SK-N-SH (cell line): ENCODE data around the gene YWHAH. TPM values are rescaled to one million over a fixed set of nuclear protein-coding genes. Genes with fewer than 3 reads are reported as not detected.

Source experiments
- CTCF ChIA-PET: fragments of 300-600, 350-600 bp; formaldehyde crosslinking; extraction: SDS; loops from one replicate; lab custom pipeline; 2021; lab: Yijun Ruan, JAX
- POLR2A ChIA-PET: fragments of 350-600 bp; sonication (Branson Sonifier 250); formaldehyde crosslinking; extraction: SDS; loops from one replicate; lab custom pipeline; 2020; ENCODE audit warnings: antibody characterized with exemption, inconsistent platforms; lab: Yijun Ruan, JAX
- DNase-seq: peaks from one replicate; pipeline ENCODE4 v3.0.0; 2012
- H2AFZ ChIP-seq: fragments of 200-600 bp; sonication (generic); 2 replicates; pipeline ENCODE4 v1.8.1; 2016; ENCODE audit warnings: antibody characterized with exemption, mild to moderate bottlenecking, low read depth
- H3F3A ChIP-seq: fragments of 200-600 bp; sonication (generic); replicated peaks from 2 replicates; pipeline ENCODE3; 2016; ENCODE audit warnings: antibody characterized with exemption, mild to moderate bottlenecking; ENCODE audit not compliant: insufficient read depth
- H3K27ac ChIP-seq, 2 experiments: fragments of 200-500 bp in 1 of 2; fragments of 200-600 bp in 1 of 2; sonication (Bioruptor generic) in 1 of 2; sonication (generic), shearing (Covaris generic) in 1 of 2; 2 replicates each; pipeline versions ENCODE4 v1.5.1 to v1.6.1; 2014 to 2016; ENCODE audit warnings: low read depth in 2 of 2, inconsistent platforms in 1 of 2, low read length in 1 of 2, mild to moderate bottlenecking in 1 of 2, mixed read lengths in 1 of 2
- H3K27me3 ChIP-seq: fragments of 200-600 bp; sonication (generic), shearing (Covaris generic); 2 replicates; pipeline ENCODE4 v1.6.1; 2016; ENCODE audit warnings: mixed run types; ENCODE audit not compliant: insufficient read depth
- H3K36me3 ChIP-seq, 2 experiments: fragments of 200-500 bp in 1 of 2; fragments of 200-600 bp in 1 of 2; sonication (Bioruptor generic) in 1 of 2; sonication (generic) in 1 of 2; replicated peaks in 1 of 2; 2 replicates each; pipeline versions ENCODE3 to v1.5.1; 2014 to 2016; ENCODE audit warnings: low read length in 1 of 2, mild to moderate bottlenecking in 1 of 2; ENCODE audit not compliant: insufficient read depth in 2 of 2, control insufficient read depth in 1 of 2
- H3K4me1 ChIP-seq, 2 experiments: fragments of 200-500 bp in 1 of 2; fragments of 200-600 bp in 1 of 2; sonication (Bioruptor generic) in 1 of 2; sonication (generic), shearing (Covaris generic) in 1 of 2; 2 replicates each; pipeline versions ENCODE4 v1.5.1 to v1.6.1; 2014 to 2016; ENCODE audit warnings: low read depth in 1 of 2, low read length in 1 of 2, mixed run types in 1 of 2; ENCODE audit not compliant: insufficient read depth in 2 of 2, control insufficient read depth in 1 of 2
- H3K4me2 ChIP-seq: fragments of 200-600 bp; sonication (generic), shearing (Covaris generic); 2 replicates; pipeline ENCODE4 v1.6.1; 2017; ENCODE audit warnings: mixed run types
- H3K4me3 ChIP-seq, 2 experiments: fragments of 200-500 bp in 1 of 2; fragments of 200-600 bp in 1 of 2; sonication (Bioruptor generic) in 1 of 2; sonication (generic), shearing (Covaris generic) in 1 of 2; 2 replicates each; pipeline versions ENCODE4 v1.5.1 to v1.8.1; 2014 to 2016; ENCODE audit warnings: low read depth in 2 of 2, inconsistent platforms in 1 of 2, low read length in 1 of 2, mild to moderate bottlenecking in 1 of 2, mixed read lengths in 1 of 2, moderate library complexity in 1 of 2
- H3K79me2 ChIP-seq: fragments of 200-600 bp; sonication (generic); 2 replicates; pipeline ENCODE4 v1.8.1; 2017; ENCODE audit warnings: mild to moderate bottlenecking; ENCODE audit not compliant: insufficient read depth
- H3K9ac ChIP-seq: fragments of 200-600 bp; sonication (generic); 2 replicates; pipeline ENCODE4 v1.6.1; 2017; ENCODE audit warnings: mixed run types
- H3K9me2 ChIP-seq: fragments of 200-600 bp; sonication (generic); 2 replicates; pipeline ENCODE4 v1.6.1; 2017; ENCODE audit warnings: mixed run types
- H3K9me3 ChIP-seq: fragments of 200-600 bp; sonication (generic); 2 replicates; pipeline ENCODE4 v1.6.1; 2017; ENCODE audit warnings: mixed run types, mild to moderate bottlenecking, moderate library complexity
- H4K20me1 ChIP-seq: fragments of 200-600 bp; sonication (generic); 2 replicates; pipeline ENCODE4 v1.6.1; 2017; ENCODE audit warnings: mild to moderate bottlenecking, mixed run types; ENCODE audit not compliant: insufficient read depth
- CHD2 ChIP-seq: fragments of 150-350 bp; IDR thresholded peaks from 2 replicates; pipeline ENCODE4 v1.6.1; 2018; ENCODE audit warnings: low read length; ENCODE audit not compliant: partially characterized antibody
- CTCF ChIP-seq: fragments of 200-600 bp; sonication (generic); IDR thresholded peaks from 2 replicates; pipeline ENCODE4 v1.6.1; 2017; ENCODE audit warnings: antibody characterized with exemption, mild to moderate bottlenecking, moderate library complexity
- EP300 ChIP-seq, 2 experiments: IDR thresholded peaks; 2 replicates each; pipeline versions ENCODE4 v1.4.0 to v1.6.1; 2012; ENCODE audit warnings: borderline replicate concordance in 1 of 2, low read depth in 1 of 2, low read length in 1 of 2
- FOSL2 ChIP-seq: IDR thresholded peaks from 2 replicates; pipeline ENCODE4 v1.4.0; 2012; ENCODE audit warnings: low read depth, mild to moderate bottlenecking, moderate library complexity, borderline replicate concordance
- GATA2 ChIP-seq: sonication (generic); formaldehyde crosslinking; IDR thresholded peaks from 2 replicates; pipeline ENCODE4 v1.5.0; 2020; ENCODE audit warnings: mild to moderate bottlenecking, missing genetic modification reagents
- MEF2A ChIP-seq: IDR thresholded peaks from 2 replicates; pipeline ENCODE4 v1.4.0; 2012; ENCODE audit warnings: low read depth, borderline replicate concordance
- MXI1 ChIP-seq: IDR thresholded peaks from 2 replicates; pipeline ENCODE4 v1.6.1; 2012; ENCODE audit warnings: mild to moderate bottlenecking, low read depth, low read length, improper control_type of control experiment
- NRF1 ChIP-seq: IDR thresholded peaks from 2 replicates; pipeline ENCODE4 v1.6.1; 2012; ENCODE audit warnings: low read depth, mild to moderate bottlenecking, low read length
- POLR2AphosphoS5 ChIP-seq: IDR thresholded peaks from 2 replicates; pipeline ENCODE4 v1.6.1; 2012; ENCODE audit warnings: low read depth, low read length
- RAD21 ChIP-seq: IDR thresholded peaks from 2 replicates; pipeline ENCODE4 v1.6.1; 2012; ENCODE audit warnings: mild to moderate bottlenecking, low read length
- RXRA ChIP-seq: IDR thresholded peaks from 2 replicates; pipeline ENCODE4 v1.4.0; 2012; ENCODE audit warnings: low read depth, mild to moderate bottlenecking, borderline replicate concordance
- SMC3 ChIP-seq: IDR thresholded peaks from 2 replicates; pipeline ENCODE4 v1.6.1; 2012; ENCODE audit warnings: low read depth, low read length, improper control_type of control experiment
- TEAD4 ChIP-seq: IDR thresholded peaks from 2 replicates; pipeline ENCODE4 v1.4.0; 2012; ENCODE audit warnings: mild to moderate bottlenecking, borderline replicate concordance; ENCODE audit not compliant: insufficient read depth
- USF1 ChIP-seq: IDR thresholded peaks from 2 replicates; pipeline ENCODE4 v1.4.0; 2012; ENCODE audit warnings: low read depth, borderline replicate concordance
- YY1 ChIP-seq: IDR thresholded peaks from 2 replicates; pipeline ENCODE4 v1.4.0; 2012; ENCODE audit warnings: low read depth, mild to moderate bottlenecking
- ZBTB33 ChIP-seq: IDR thresholded peaks from 2 replicates; pipeline ENCODE4 v1.4.0; 2012; ENCODE audit warnings: low read depth, borderline replicate concordance
- WGBS: methylation state at CpG from one replicate; pipeline ENCODE4 v1.1.6; 2017; ENCODE audit warnings: low lambda C conversion rate; 5-methylcytosine and 5-hydroxymethylcytosine counted together
- polyA plus RNA-seq, 3 experiments: library from polyadenylated mRNA; depleted of rRNA; stranded (reverse); fragments of >200 nt; gene quantifications; 2 replicates each; pipeline ENCODE4 v1.2.3, GENCODE V29; 2012

YWHAH gene
- polyA plus RNA-seq, 1 of the 3 experiments (the other 2 are of a cell fraction), result 102 TPM

GRCh38 chr22:31929167-31929930 is 15.0 kb upstream of the YWHAH start:
- Histone ChIP-seq H3F3A (no peaks in the 10 kb centered on the region), H3K9me3 (no peaks in the 10 kb centered on the region), H3K4me2 (no peak overlapping the region), H3K79me2 (no peaks in the 10 kb centered on the region), H2AFZ (no peak overlapping the region), H3K36me3 (no peaks in the 10 kb centered on the region), H3K9ac (no peak overlapping the region), H3K27me3 (no peaks in the 10 kb centered on the region), H4K20me1 (no peaks in the 10 kb centered on the region), H3K4me3 (no peak overlapping the region), H3K4me1 (peaks cover 0 to 46% of the 10 kb centered on the region in 2 experiments; a peak in 2 of 4 replicates), H3K27ac (peak overlapping the region in 1 of 2 experiments; percentile 96; a peak in 2 of 4 replicates), H3K9me2 (no peaks in the 10 kb centered on the region)
- 68% methylated on average over 8 of the region's 8 CpGs for WGBS
- POLR2A ChIA-PET, result interaction anchor here (0.8 to 1.5 kb wide), 4 partner anchors 10 to 21 kb away, joined by 3 to 4 read pairs (median 4); no protein-coding TSS in a partner anchor
- peak; percentile 65 for DNase-seq
- CTCF ChIA-PET, result interaction anchor here (0.9 to 1.3 kb wide), 4 partner anchors 10 to 27 kb away, joined by 3 to 4 read pairs (median 3); partner anchors contain the start of gene YWHAH
- no peak for TF ChIP-seq TEAD4
- TF ChIP-seq MXI1, result 0 out of 2 replicates have a peak, but pooled peaks have one; percentile 47
- TF ChIP-seq YY1, result no peak
- no peak for TF ChIP-seq FOSL2
- TF ChIP-seq GATA2 (CRISPR knock-in tag), result peak; percentile 91
- TF ChIP-seq MEF2A, result no peak
- no peak for TF ChIP-seq ZBTB33
- TF ChIP-seq CTCF, result no peak
- 0 out of 4 replicates have a peak, but pooled peaks of 1 of the 2 experiments have one; percentile 46 for TF ChIP-seq EP300 (IDR thresholded peaks at IDR 0.05; ENCODE audit: borderline replicate concordance in 1 of 2, low read depth in 1 of 2, low read length in 1 of 2)
- TF ChIP-seq RXRA, result no peak
- TF ChIP-seq CHD2, result peak; percentile 26
- no peak for TF ChIP-seq POLR2AphosphoS5
- peak; percentile 30; the same call in 1 of the 2 replicates for TF ChIP-seq USF1
- no peak for TF ChIP-seq NRF1
- TF ChIP-seq RAD21, result no peak; the same call in 1 of the 2 replicates
- no peak for TF ChIP-seq SMC3
